Measurements from ENCODE around the gene ARL4A. TPM values are rescaled to one million over a fixed set of nuclear protein-coding genes. Genes with fewer than 3 reads are reported as not detected.

Gene ARL4A
- total and polyA plus RNA-seq, 2 of the 8 experiments (the other 6 are each of a cell fraction or from before 2014, with no cell fraction given) = 14.5 to 29.2 TPM

DNA sequence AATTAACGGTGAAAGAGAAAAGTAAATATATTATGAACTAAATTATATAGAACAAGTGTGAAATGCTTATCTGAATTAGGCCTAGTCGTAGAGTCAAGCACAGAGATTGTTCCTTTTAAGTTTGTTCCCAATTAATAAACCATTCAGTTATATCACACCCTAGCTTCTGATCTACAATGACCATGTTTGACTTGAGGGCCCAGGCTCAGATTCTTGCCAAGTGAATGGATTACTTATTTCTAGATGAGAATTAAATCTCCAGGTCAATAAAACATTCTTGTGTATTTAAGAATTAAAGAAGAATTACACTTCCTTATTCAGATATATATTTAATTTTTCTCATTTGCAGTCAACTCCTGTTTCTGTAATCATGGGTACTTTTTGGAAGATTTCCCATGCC, 37.4 kb upstream of the ARL4A start:
- H2AFZ ChIP-seq (ENCODE audit: low read length) = no peak overlapping the region
- H3K4ac ChIP-seq (replicated peaks; ENCODE audit: insufficient read length, low read depth, low read length) = no peak overlapping the region
- ChIA-PET POLR2A (ENCODE audit: partially characterized antibody) (no interaction called here), CTCF (ENCODE audit: partially characterized antibody) (interaction anchor here (4.1 kb wide), 1 partner anchor 36 kb away, joined by 19 read pairs; no protein-coding TSS in a partner anchor)
- H3K56ac ChIP-seq (replicated peaks; ENCODE audit: insufficient read length, low read depth, low read length) = no peak overlapping the region
- no peak overlapping the region for H2BK5ac ChIP-seq (ENCODE audit: low read depth, low read length)
- no peak overlapping the region for H2BK120ac ChIP-seq (replicated peaks; ENCODE audit: low read depth, low read length)
- H2BK15ac ChIP-seq (ENCODE audit: low read length) = no peak overlapping the region
- H3K9me3 ChIP-seq (ENCODE audit: insufficient read depth in 2 of 2, low read depth in 1 of 2, low read length in 1 of 2) = no peaks in the 10 kb centered on the region
- peaks cover 0 to 8% (median 1%) of the 10 kb centered on the region in 4 experiments; a peak in 4 of 7 replicates for H3K4me1 ChIP-seq (replicated peaks in 1 of 4; ENCODE audit: control insufficient read depth in 3 of 4, insufficient read depth in 4 of 4, low read length in 3 of 4)
- no peak for FAIRE-seq
- H3K14ac ChIP-seq (ENCODE audit: insufficient read length) = no peak overlapping the region
- H4K91ac ChIP-seq (replicated peaks; ENCODE audit: insufficient read length, low read length) = no peak overlapping the region
- H3K79me2 ChIP-seq (ENCODE audit: control insufficient read depth in 1 of 2, insufficient read depth in 2 of 2, low read length in 2 of 2) = no peaks in the 10 kb centered on the region
- no peak overlapping the region for H3K18ac ChIP-seq (ENCODE audit: extremely low read depth, low read length)
- H3K23me2 ChIP-seq (ENCODE audit: low read depth, low read length) = no peaks in the 10 kb centered on the region
- TF ChIP-seq SP2 (IDR thresholded peaks at IDR 0.05; ENCODE audit: low read length) = no peak
- TF ChIP-seq SIX5 (IDR thresholded peaks at IDR 0.05; ENCODE audit: low read depth, low read length) = no peak
- TF ChIP-seq POLR2AphosphoS5 (IDR thresholded peaks at IDR 0.05; ENCODE audit: low read depth, low read length) = no peak
- no peak for TF ChIP-seq JUN (IDR thresholded peaks at IDR 0.05; ENCODE audit: low read depth, low read length)
- no peak for TF ChIP-seq BRCA1 (IDR thresholded peaks at IDR 0.05; ENCODE audit: low read depth, low read length)
- TF ChIP-seq YY1 (IDR thresholded peaks at IDR 0.05; ENCODE audit: low read depth, low read length) = no peak
- no peak for TF ChIP-seq RFX5 (IDR thresholded peaks at IDR 0.05; ENCODE audit: borderline replicate concordance, low read depth, low read length)
- no peak for TF ChIP-seq SP1 (IDR thresholded peaks at IDR 0.05; ENCODE audit: low read depth, low read length)
- TF ChIP-seq SAP30 (IDR thresholded peaks at IDR 0.05; ENCODE audit: insufficient read depth, insufficient replicate concordance, low read length) = no peak
- no peak for TF ChIP-seq SRF (IDR thresholded peaks at IDR 0.05; ENCODE audit: low read depth, low read length)
- TF ChIP-seq, protein P1, sequence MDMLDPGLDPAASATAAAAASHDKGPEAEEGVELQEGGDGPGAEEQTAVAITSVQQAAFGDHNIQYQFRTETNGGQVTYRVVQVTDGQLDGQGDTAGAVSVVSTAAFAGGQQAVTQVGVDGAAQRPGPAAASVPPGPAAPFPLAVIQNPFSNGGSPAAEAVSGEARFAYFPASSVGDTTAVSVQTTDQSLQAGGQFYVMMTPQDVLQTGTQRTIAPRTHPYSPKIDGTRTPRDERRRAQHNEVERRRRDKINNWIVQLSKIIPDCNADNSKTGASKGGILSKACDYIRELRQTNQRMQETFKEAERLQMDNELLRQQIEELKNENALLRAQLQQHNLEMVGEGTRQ (IDR thresholded peaks at IDR 0.05; ENCODE audit: low read length) = no peak
- no peak for TF ChIP-seq SIRT6 (IDR thresholded peaks at IDR 0.05; ENCODE audit: low read length)
- no peak for TF ChIP-seq CREB1 (IDR thresholded peaks at IDR 0.05)
- no peak for TF ChIP-seq MAFK (IDR thresholded peaks at IDR 0.05; ENCODE audit: low read depth, low read length)
- H4K8ac ChIP-seq (ENCODE audit: extremely low read depth, insufficient read depth, low read length) = no peak overlapping the region
- no peaks in the 10 kb centered on the region for H4K20me1 ChIP-seq (replicated peaks in 1 of 2; ENCODE audit: control insufficient read depth in 1 of 2, insufficient read depth in 2 of 2, low read length in 2 of 2)
- H3K4me2 ChIP-seq (ENCODE audit: insufficient read depth in 1 of 2, low read depth in 2 of 2, low read length in 2 of 2) = no peak overlapping the region
- H2AK5ac ChIP-seq (ENCODE audit: low read depth, low read length) = no peak overlapping the region
- 92% methylated on average over 2 of the region's 2 CpGs; no CpG with 5 or more reads in 1 of the 2 experiments for WGBS, 2 experiments (ENCODE audit: extremely low coverage in 1 of 2, insufficient coverage in 1 of 2, insufficient read length in 1 of 2, insufficient replicate concordance in 2 of 2, low coverage in 1 of 2, low lambda C conversion rate in 2 of 2, missing lambda C conversion rate in 1 of 2)
- DNase-seq (ENCODE audit: low read depth in 1 of 2, low spot score in 2 of 2) = no peak
- no peaks in the 10 kb centered on the region for H3K79me1 ChIP-seq (ENCODE audit: low read depth, low read length)
- H3K23ac ChIP-seq (ENCODE audit: insufficient read length) = no peak overlapping the region
- no peaks in the 10 kb centered on the region for H3K27me3 ChIP-seq (replicated peaks in 1 of 4; ENCODE audit: control insufficient read depth in 3 of 4, extremely low read depth in 1 of 4, insufficient read depth in 3 of 4, low read length in 3 of 4)
- no peak overlapping the region for H4K5ac ChIP-seq (ENCODE audit: insufficient read length, low read depth, low read length)
- H3K9ac ChIP-seq (replicated peaks in 1 of 4; ENCODE audit: extremely low read depth in 1 of 4, low read depth in 3 of 4, low read length in 3 of 4) = no peak overlapping the region
- no peak overlapping the region for H3K4me3 ChIP-seq (ENCODE audit: extremely low read depth in 1 of 4, insufficient read depth in 2 of 4, low read depth in 3 of 4, low read length in 4 of 4)
- no peak overlapping the region for H2BK20ac ChIP-seq (ENCODE audit: low read length)
- H2BK12ac ChIP-seq (ENCODE audit: low read depth, low read length) = no peak overlapping the region
- H3K27ac ChIP-seq (ENCODE audit: low read depth, low read length) = no peak overlapping the region
- no peaks in the 10 kb centered on the region for H3K36me3 ChIP-seq (ENCODE audit: control insufficient read depth in 2 of 4, insufficient read depth in 4 of 4, low read length in 3 of 4)

Data from H1 (cell line).